T-helper 17 cell (primary cell): ENCODE data around the gene ZNG1C. TPM values are rescaled to one million over a fixed set of nuclear protein-coding genes. Genes with fewer than 3 reads are reported as not detected.
"Not testable (repeated sequence)": the region's sequence is repeated elsewhere in the genome, so short reads cannot be mapped to it uniquely, and the experiment has no call there.

Source experiments
- ATAC-seq: fragments of 150-1000 bp; cut with Tn5 transposase; 2 replicates; pipeline ENCODE4 v1.10.0; 2021; ENCODE audit warnings: mild to moderate bottlenecking, moderate library complexity
- DNase-seq, 3 donors: peaks; one replicate each; pipeline versions ENCODE4 v3.0.0 to v3.0.0-alpha.2; 2020 to 2021
- H3K9me3 ChIP-seq: one replicate; pipeline ENCODE4 v1.7.0; 2013; ENCODE audit warnings: low read length, mild to moderate bottlenecking; ENCODE audit not compliant: control insufficient read depth, poor library complexity, severe bottlenecking
- H3K27ac Mint-ChIP-seq: one replicate; pipeline ENCODE4 v1.8.0; 2022; ENCODE audit warnings: mild to moderate bottlenecking, moderate library complexity, mixed read lengths
- H3K27me3 Mint-ChIP-seq: one replicate; pipeline ENCODE4 v1.8.0; 2022; ENCODE audit warnings: mixed read lengths
- H3K36me3 Mint-ChIP-seq: one replicate; pipeline ENCODE4 v1.8.0; 2022; ENCODE audit warnings: low read depth, mixed read lengths
- H3K4me1 Mint-ChIP-seq: one replicate; pipeline ENCODE4 v1.8.0; 2022; ENCODE audit warnings: mild to moderate bottlenecking, mixed read lengths
- H3K4me3 Mint-ChIP-seq: one replicate; pipeline ENCODE4 v1.8.0; 2022; ENCODE audit warnings: mild to moderate bottlenecking, moderate library complexity, mixed read lengths
- total RNA-seq, 4 donors: library from RNA in 2 of 4; stranded (reverse) in 2 of 4; gene quantifications; one replicate each; pipeline ENCODE4 v1.2.3 and lab custom pipeline; 2022 to 2026

ZNG1C gene
- 10 to 100 TPM; 28.7 to 33.1 TPM for total RNA-seq
- 2.2 to 3.6 reads per million in 2 donors for total RNA-seq (lab: John Stamatoyannopoulos, UW)

DNA sequence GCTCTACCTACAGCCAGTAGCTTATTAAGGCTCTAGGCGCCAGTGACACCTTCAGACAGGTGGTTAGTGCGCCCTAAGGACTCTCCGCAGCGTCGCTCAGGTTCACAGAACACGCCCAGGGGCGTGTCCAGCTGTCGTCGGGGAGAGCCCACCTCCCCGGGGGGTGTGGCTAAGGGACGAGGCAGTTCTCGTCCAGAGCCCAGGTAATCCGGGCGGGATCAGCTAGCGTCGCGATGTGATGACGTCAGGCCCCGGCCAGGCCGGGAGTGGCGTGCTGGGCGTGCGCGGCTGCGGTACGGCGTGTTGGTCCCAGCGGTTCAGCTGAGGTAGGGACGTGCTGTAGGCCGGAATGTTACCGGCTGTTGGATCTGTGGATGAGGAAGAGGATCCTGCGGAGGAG is at the start of gene ZNG1C:
TSS of gene ZNG1C (plus strand) at position 301 of the 400 bp plus-strand sequence. CDS start at position 350, 49 bp downstream.
- H3K36me3 Mint-ChIP-seq, H3K9me3 ChIP-seq, ATAC-seq, DNase-seq, H3K4me1 Mint-ChIP-seq, H3K27ac Mint-ChIP-seq, H3K4me3 Mint-ChIP-seq, H3K27me3 Mint-ChIP-seq: not testable (repeated sequence)

DNA sequence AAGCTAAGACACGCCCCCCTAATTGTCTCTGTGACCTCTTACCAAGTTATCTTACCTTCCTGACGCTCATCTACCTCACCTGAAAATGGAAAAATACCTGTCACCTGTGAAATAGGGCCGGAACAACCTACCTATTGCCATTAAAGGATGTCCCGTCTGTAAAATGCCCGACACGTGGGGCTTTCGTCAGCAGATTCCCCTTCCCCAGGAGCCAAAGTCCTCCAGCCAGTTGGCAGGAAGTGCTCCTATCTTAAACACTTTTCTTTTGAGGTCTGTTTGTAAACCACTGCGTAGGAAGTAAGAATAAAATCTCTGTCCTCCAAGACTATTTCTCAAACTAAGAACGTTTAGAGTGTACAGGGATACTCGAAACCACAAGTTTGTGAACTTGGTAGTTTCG is 654 bp downstream of the ZNG1C start:
- H3K9me3 ChIP-seq, H3K4me3 Mint-ChIP-seq, ATAC-seq, H3K27me3 Mint-ChIP-seq, DNase-seq, H3K36me3 Mint-ChIP-seq, H3K4me1 Mint-ChIP-seq, H3K27ac Mint-ChIP-seq: not testable (repeated sequence)

DNA sequence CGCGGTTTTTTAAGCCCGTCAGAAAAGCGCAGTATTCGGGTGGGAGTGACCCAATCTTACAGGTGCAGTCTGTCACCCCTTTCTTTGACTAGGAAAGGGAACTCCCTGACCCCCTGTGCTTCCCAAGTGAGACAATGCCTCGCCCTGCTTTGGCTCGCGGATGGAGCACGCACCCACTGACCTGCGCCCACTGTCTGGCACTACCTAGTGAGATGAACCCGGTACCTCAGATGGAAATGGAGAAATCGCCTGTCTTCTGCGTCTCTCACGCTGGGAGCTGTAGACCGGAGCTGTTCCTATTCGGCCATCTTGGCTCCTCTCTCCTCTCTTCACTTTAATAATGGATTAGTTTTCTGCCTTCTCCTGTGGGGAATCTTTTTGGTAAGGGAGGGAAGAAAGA is 39.3 kb downstream of the ZNG1C start:
- not testable (repeated sequence) for H3K27ac Mint-ChIP-seq, H3K9me3 ChIP-seq, H3K4me1 Mint-ChIP-seq, H3K36me3 Mint-ChIP-seq, DNase-seq, H3K27me3 Mint-ChIP-seq, H3K4me3 Mint-ChIP-seq, ATAC-seq

DNA sequence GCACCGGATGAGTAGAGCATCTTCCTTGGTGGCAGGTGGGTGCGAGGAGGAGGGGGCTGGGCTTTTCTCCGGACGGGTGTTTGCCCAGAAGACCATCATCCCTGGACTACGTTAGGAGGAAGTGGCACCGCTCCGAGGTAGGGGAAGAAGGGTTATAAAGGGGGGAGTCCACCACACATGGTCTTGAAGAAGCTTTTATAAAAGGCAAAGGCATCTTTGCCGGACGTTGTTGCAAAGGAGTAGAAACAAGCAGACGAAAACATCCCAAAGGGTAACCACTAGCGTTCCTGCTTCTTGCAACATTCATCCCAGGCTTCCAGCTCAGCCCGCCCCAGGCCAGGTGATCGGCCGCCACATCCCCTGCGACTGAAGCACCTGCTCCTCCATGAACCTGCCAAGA is 60.8 kb downstream of the ZNG1C start, which contains the start of gene FOXD4L3:
TSS of gene FOXD4L3 (plus strand) at position 301 of the 400 bp plus-strand sequence. CDS start at position 386, 85 bp downstream.
- H3K27ac Mint-ChIP-seq, ATAC-seq, DNase-seq, H3K4me3 Mint-ChIP-seq, H3K27me3 Mint-ChIP-seq, H3K36me3 Mint-ChIP-seq, H3K4me1 Mint-ChIP-seq, H3K9me3 ChIP-seq: not testable (repeated sequence)

DNA sequence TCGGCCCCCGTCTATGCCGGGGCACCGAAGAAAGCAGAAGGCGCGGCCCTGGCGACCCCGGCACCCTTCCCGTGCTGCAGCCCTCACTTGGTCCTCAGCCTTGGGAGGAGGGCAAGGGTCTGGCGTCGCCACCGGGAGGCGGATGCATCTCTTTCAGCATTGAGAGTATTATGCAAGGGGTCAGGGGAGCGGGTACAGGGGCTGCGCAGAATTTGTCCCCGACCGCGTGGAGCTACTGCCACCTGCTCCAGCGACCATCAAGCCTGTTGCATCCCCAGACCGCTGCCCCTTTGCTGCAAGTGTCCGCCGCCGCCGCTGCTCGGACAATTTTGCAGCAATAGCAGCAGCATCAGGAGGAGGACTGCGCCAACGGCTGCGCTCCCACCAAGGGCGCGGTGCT is 62.0 kb downstream of the ZNG1C start:
- not testable (repeated sequence) for H3K27ac Mint-ChIP-seq, H3K4me1 Mint-ChIP-seq, H3K4me3 Mint-ChIP-seq, H3K36me3 Mint-ChIP-seq, H3K9me3 ChIP-seq, H3K27me3 Mint-ChIP-seq, DNase-seq, ATAC-seq

DNA sequence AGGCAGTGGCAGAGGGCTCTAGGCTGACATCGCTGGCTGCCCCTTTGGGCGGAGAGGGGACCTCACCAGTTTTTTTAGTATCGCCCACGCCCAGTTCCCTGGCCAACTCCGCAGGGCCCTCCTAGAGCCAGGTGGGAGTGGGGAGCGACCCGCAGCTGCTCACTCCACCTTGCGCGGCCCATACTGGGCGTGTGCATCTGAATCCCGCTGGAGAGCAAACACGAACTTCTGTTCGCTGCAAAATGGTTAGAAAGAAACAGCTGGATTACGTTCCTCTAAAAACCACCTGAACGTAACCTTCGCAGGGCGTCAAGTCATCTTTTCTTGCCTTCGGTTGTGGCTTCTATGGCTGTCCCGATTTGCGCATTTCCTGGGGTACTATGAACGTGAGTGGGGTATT is 62.4 kb downstream of the ZNG1C start:
- not testable (repeated sequence) for H3K9me3 ChIP-seq, H3K4me3 Mint-ChIP-seq, H3K27me3 Mint-ChIP-seq, H3K27ac Mint-ChIP-seq, DNase-seq, H3K36me3 Mint-ChIP-seq, ATAC-seq, H3K4me1 Mint-ChIP-seq

DNA sequence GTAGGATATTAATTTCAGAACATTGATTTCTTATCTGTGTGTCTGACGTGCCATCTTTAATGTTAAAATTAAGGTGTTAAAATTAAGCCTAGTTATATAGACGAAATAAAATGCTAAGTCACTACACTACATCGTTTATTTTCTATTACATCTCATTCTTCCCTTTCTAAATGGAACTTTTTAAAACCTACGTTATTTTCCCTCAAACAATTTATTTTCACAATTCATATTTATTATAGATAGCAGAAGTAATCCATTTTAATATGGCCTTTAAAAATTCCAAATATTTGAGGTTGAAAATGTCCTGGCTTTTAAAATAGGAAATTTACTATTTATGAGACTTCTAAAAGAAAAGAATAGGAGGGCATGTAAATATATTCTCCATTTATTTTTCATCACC is 63.0 kb downstream of the ZNG1C start:
- not testable (repeated sequence) for H3K9me3 ChIP-seq, H3K27ac Mint-ChIP-seq, H3K4me1 Mint-ChIP-seq, H3K4me3 Mint-ChIP-seq, DNase-seq, H3K27me3 Mint-ChIP-seq, H3K36me3 Mint-ChIP-seq, ATAC-seq

DNA sequence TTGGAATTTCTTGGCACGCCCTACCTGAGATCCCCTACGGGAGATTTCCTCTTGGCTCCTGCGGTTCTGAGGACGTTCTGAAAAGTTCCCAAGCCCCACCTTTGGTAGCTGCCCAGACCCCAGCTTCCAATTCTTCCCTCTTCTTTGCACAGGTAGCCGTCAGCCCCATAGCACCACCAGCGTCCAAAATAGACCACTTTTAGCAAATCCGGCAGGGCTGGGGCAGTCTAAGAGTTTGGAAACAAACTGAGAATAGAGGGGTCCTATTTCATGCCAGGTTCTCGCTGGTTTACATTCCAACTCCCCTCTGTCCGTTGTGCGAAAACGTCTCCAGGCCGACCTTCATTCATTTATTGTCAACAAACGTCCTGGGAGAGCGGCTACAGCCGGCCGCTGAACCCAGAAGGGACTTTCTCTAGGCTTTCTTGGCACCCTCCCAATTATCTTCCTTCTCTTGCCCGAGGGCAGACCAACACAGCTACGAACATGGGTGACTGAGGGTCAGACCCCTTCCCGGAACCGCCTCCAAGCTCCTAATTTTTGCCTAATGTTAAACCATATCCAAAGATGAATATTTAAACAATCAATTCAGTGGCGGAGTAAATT is 64.0 kb downstream of the ZNG1C start:
- H3K9me3 ChIP-seq, H3K27ac Mint-ChIP-seq, H3K4me1 Mint-ChIP-seq, H3K4me3 Mint-ChIP-seq, ATAC-seq, H3K27me3 Mint-ChIP-seq, DNase-seq, H3K36me3 Mint-ChIP-seq: not testable (repeated sequence)

DNA sequence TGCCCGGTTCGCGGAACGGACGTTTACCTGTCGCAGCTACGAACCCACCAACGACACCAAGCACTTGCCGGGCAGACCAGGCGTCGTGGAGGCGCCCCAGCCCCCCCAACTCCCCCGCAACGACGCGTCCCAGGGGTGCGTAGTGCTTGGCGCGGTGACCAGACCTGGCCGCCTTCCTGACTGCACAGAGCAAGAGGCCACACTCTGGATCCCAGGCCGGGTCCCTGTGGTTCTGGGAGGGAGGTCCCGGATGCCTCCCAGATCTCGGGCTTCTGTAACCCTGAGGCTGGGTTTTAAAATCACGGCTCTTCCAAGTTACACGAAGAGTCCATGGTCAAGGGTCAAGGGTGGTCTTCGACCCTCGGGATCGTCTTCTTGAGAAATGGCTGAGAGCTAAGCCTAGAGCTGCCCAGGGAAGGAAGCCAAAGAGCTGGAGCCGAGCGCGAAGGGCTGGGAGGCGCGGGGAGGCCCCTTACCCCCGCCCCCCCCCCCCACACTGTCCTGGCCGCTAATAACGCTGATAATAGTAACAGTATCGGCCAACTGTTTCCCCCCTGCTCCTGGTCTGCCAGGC is 64.7 kb downstream of the ZNG1C start:
- ATAC-seq, H3K9me3 ChIP-seq, H3K27me3 Mint-ChIP-seq, H3K4me1 Mint-ChIP-seq, H3K27ac Mint-ChIP-seq, H3K36me3 Mint-ChIP-seq, H3K4me3 Mint-ChIP-seq, DNase-seq: not testable (repeated sequence)

DNA sequence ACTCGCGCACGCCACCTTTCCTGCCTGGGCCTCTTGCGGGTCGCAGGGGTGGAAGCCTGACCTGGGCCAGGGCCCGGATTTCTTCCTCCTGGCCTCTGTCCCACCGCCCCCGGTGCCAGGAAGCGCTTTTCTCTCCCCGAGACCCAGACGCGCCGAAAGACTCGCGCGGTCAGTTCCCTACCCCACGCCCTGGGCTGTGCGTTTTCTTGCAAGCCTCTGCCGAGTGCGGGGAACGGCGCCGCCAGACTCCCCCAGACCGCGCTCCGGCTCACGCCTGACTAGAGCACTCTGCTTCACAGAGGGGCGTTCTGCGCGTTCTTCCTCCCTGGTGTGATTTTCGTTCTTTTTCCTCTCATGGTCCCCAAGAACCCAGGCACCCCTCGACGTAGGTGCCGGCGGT is 65.3 kb downstream of the ZNG1C start:
- H3K36me3 Mint-ChIP-seq, H3K4me3 Mint-ChIP-seq, H3K27me3 Mint-ChIP-seq, H3K4me1 Mint-ChIP-seq, DNase-seq, H3K27ac Mint-ChIP-seq, H3K9me3 ChIP-seq: not testable (repeated sequence)
- ATAC-seq = peak; percentile 12

DNA sequence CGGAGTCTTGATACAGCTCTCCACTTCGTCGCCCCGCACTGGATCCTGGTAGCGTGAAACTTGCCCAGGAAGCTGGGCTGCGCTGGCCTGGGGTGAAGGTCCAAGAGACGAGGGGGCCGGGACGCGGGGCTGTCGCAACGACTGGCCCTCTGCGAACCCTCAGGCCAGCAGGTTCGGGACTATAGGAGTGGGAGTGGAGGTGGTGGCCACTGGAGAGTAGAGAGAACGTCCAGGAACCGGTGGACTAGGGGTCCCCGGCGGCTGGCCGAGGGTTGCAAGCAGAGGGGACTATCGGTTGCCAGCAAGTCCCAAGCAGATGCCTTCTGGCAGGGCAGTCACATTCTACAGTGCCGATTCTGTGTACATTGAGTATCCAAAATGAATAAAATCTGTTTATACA is 65.9 kb downstream of the ZNG1C start:
- H3K4me1 Mint-ChIP-seq, H3K9me3 ChIP-seq, H3K36me3 Mint-ChIP-seq, H3K27ac Mint-ChIP-seq, DNase-seq, H3K27me3 Mint-ChIP-seq, H3K4me3 Mint-ChIP-seq, ATAC-seq: not testable (repeated sequence)

DNA sequence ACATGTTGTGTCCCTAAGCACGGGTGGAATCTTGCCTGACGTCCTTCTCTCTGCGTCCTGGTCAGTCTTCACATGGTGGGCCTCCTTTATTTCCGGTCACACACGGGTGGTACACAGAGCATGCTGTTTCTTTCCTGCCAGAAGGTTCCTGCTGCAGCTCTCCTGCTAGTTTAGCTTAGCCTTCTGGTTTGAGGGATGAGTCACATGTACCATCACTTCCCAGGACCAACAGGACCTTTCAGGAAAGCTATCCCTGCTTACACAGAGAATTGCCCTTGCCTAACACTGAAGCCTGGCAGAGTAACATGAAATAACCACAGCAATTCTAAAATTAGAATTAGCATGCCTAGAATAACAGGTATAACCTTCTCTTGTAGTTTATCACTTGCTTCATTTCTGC is 69.4 kb downstream of the ZNG1C start:
- not testable (repeated sequence) for H3K36me3 Mint-ChIP-seq, DNase-seq, H3K27ac Mint-ChIP-seq, ATAC-seq, H3K4me3 Mint-ChIP-seq, H3K27me3 Mint-ChIP-seq, H3K9me3 ChIP-seq, H3K4me1 Mint-ChIP-seq

DNA sequence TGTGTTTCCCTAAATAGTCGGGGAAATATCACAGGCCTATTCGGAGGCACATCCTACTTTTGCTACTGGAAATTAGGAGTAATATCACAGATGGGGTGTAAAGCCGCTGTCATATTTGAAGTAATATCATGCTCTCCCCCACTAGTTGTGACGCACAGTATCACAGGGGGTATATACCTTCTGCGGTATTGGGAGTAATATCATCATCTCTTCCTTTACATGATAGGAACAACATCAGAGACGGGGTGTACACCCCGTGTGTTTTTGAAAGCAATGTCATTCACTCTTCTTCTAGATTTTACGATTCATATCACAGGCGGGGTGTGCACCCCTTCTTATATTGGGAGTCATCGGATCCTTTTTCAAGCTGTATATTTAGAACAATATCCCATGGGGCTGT is 76.4 kb downstream of the ZNG1C start:
- H3K27me3 Mint-ChIP-seq = not testable (repeated sequence)

DNA sequence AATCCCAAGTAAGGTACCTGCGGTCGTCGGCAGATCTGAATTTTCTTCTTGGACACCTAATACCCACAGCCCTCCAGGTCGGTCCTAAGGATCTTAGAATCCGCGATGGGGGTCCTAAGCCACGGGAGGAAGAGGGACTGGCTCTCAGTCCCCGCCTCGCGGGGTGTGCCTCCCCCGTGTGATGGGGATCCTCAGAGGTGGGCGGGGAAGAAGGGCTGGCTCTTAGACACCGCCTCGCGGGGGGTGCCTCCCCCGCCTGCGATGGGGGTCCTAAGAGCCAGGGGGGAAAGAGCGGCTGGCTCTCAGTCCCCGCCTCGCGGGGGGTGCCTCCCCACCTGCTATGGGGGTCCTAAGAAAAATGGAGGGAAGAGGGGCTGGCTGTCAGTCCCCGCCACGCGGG is 82.0 kb downstream of the ZNG1C start:
- H3K9me3 ChIP-seq, H3K27me3 Mint-ChIP-seq, H3K4me1 Mint-ChIP-seq, ATAC-seq, H3K36me3 Mint-ChIP-seq, H3K4me3 Mint-ChIP-seq, DNase-seq, H3K27ac Mint-ChIP-seq: not testable (repeated sequence)

More for the DNA sequence above, 76.4 kb downstream of the ZNG1C start:
- H3K4me1 Mint-ChIP-seq, H3K9me3 ChIP-seq, H3K4me3 Mint-ChIP-seq, H3K27ac Mint-ChIP-seq, H3K36me3 Mint-ChIP-seq, ATAC-seq, DNase-seq: not testable (repeated sequence)
